Upper lobe of right lung (tissue), 1 donor: ENCODE measurements around the gene MEIOB. TPM values are rescaled to one million over a fixed set of nuclear protein-coding genes. Genes with fewer than 3 reads are reported as not detected.
"Not testable (repeated sequence)": the region's sequence is repeated elsewhere in the genome, so short reads cannot be mapped to it uniquely, and the experiment has no call there.

Experiments
- ATAC-seq: fragments of 200-7000 bp; cut with Tn5 transposase; one replicate; pipeline ENCODE4 v1.9.1; 2020; ENCODE audit warnings: mild to moderate bottlenecking, moderate library complexity
- DNase-seq: peaks from one replicate; pipeline ENCODE4 v3.0.0-alpha.2; 2020
- H3K27ac ChIP-seq: fragments of 200-600 bp; one replicate; pipeline ENCODE4 v1.8.0; 2022
- H3K27me3 ChIP-seq: fragments of 200-600 bp; one replicate; pipeline ENCODE4 v1.8.0; 2022; ENCODE audit warnings: mild to moderate bottlenecking
- H3K36me3 ChIP-seq: fragments of 200-600 bp; one replicate; pipeline ENCODE4 v1.8.0; 2022
- H3K4me1 ChIP-seq: fragments of 200-600 bp; one replicate; pipeline ENCODE4 v1.8.0; 2022
- H3K4me3 ChIP-seq: fragments of 200-600 bp; one replicate; pipeline ENCODE4 v1.8.0; 2022; ENCODE audit warnings: mild to moderate bottlenecking
- H3K9me3 ChIP-seq: fragments of 200-600 bp; one replicate; pipeline ENCODE4 v1.8.0; 2022
- intact Hi-C: fragments of 100-400 bp; cut with DNase I; formaldehyde crosslinking; loops from one replicate; pipeline ENCODE4 v1.11.0; 2022
- long read RNA-seq: library from polyadenylated mRNA; unstranded; transcript quantifications from one replicate; pipeline ENCODE4 v2.0.0, GENCODE V29; 2021
- total RNA-seq: library from RNA; stranded (reverse); fragmentation: NEBNext Ultra II Directional; extraction: Animal tissue kit (Norgen Biotek cat#: 25700); gene quantifications from one replicate; pipeline ENCODE4 v1.2.1, GENCODE V29; 2021
- TF ChIP-seq, protein P1 (sequence below): fragments of 200-600 bp; IDR thresholded peaks from one replicate; pipeline ENCODE4 v1.8.0; 2022; ENCODE audit warnings: antibody characterized with exemption
- donor health status: DM: no; HTN: yes; CAD: no; lungs with severe emphysema.

The MEIOB gene, protein sequence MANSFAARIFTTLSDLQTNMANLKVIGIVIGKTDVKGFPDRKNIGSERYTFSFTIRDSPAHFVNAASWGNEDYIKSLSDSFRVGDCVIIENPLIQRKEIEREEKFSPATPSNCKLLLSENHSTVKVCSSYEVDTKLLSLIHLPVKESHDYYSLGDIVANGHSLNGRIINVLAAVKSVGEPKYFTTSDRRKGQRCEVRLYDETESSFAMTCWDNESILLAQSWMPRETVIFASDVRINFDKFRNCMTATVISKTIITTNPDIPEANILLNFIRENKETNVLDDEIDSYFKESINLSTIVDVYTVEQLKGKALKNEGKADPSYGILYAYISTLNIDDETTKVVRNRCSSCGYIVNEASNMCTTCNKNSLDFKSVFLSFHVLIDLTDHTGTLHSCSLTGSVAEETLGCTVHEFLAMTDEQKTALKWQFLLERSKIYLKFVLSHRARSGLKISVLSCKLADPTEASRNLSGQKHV
- total RNA-seq = not detected
- long read RNA-seq = 0 reads

DNA sequence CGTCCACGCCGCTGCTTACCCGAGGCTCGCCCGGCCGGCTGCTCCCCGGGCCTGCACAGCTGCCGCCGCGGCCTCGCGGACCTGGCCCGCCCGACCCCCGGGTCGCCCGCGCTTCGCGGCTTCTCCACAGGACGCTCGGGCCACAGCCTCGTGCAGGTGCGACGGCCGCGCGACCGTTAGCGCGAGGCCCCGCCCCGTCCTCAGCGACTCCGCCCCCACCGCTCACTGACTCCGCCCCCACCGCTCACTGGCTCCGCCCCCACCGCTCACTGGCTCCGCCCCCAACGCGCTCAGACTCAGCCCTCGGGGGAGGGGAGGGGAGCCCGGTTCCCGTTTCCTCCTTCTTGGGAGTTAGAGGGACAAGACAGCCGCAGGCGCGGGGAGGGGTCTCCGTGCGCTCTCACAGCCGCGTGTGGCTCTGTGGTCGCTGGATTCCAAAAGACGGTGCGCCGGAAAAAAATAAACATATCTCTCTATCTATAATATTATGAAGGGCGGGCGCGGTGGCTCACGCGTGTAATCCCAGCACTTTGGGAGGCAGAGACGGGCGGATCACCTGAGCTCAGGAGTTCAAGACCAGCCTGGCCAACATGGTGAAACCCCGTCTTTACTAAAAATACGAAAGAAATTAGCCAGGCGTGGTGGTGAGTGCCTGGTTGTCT lies at the start of gene MEIOB:
Gene MEIOB, minus strand, starts transcription at position 191 of the 662 bp plus-strand sequence. CDS start 3,989 bp downstream, outside the sequence.
- Histone ChIP-seq H3K27ac (no peak within 1 kb of the TSS), H3K4me1 (no peaks in the 10 kb centered on the region), H3K36me3 (no peaks in the 10 kb centered on the region), H3K9me3 (no peaks in the 10 kb centered on the region), H3K27me3 (peaks cover 25% of the 10 kb centered on the region), H3K4me3 (peak within 1 kb of the TSS; percentile 21)
- DNase-seq = peak; percentile 70
- ATAC-seq = peak; percentile 93
- intact Hi-C loops = no loop called here
- TF ChIP-seq, protein P1, sequence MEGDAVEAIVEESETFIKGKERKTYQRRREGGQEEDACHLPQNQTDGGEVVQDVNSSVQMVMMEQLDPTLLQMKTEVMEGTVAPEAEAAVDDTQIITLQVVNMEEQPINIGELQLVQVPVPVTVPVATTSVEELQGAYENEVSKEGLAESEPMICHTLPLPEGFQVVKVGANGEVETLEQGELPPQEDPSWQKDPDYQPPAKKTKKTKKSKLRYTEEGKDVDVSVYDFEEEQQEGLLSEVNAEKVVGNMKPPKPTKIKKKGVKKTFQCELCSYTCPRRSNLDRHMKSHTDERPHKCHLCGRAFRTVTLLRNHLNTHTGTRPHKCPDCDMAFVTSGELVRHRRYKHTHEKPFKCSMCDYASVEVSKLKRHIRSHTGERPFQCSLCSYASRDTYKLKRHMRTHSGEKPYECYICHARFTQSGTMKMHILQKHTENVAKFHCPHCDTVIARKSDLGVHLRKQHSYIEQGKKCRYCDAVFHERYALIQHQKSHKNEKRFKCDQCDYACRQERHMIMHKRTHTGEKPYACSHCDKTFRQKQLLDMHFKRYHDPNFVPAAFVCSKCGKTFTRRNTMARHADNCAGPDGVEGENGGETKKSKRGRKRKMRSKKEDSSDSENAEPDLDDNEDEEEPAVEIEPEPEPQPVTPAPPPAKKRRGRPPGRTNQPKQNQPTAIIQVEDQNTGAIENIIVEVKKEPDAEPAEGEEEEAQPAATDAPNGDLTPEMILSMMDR = no peak

DNA sequence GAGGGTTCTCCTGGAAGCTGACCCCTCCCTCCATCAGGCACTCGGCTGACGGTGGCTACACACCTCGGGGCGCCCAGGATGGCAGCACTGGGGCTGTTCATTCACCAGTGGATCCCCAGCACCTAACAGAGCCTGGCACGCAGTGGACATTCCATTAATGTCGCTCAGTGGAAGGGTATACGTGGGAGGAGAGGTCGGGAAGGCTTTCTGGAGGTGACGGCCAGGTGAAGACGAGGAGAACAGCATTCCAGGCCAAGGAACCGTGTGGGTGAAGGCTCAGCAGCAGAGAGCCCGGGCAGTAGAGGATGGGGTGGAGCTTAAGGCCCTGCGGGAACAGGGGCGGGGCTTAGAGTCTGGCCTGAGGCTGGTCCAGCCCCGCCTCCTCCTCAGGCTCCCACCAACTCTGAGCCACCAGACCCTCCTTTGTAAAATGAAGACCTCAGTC lies 48.8 kb upstream of the MEIOB start:
- H3K36me3 ChIP-seq = no peaks in the 10 kb centered on the region
- ATAC-seq (peak; percentile 52), DNase-seq (peak; percentile 55)
- TF ChIP-seq, protein P1 = no peak
- H3K27ac ChIP-seq = no peak overlapping the region
- peaks cover 6% of the 10 kb centered on the region for H3K4me1 ChIP-seq
- intact Hi-C loops = loop anchor here (10.0 kb wide), 1 partner anchor 56 kb away; no protein-coding TSS in a partner anchor
- peaks cover 77% of the 10 kb centered on the region for H3K27me3 ChIP-seq
- H3K9me3 ChIP-seq = no peaks in the 10 kb centered on the region
- H3K4me3 ChIP-seq = no peak overlapping the region

DNA sequence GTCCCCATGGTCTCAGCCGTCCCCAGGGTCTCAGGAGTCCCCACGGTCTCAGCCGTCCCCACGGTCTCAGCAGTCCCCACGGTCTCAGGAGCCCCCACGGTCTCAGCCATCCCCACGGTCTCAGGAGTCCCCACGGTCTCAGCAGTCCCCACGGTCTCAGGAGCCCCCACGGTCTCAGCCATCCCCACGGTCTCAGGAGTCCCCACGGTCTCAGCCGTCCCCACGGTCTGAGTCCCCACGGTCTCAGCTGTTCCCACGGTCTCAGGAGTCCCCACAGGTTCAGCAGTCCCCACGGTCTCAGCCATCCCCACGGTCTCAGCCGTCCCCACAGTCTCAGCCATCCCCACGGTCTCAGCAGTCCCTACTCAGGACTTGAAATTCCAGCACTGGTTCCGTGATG lies 48.2 kb upstream of the MEIOB start:
- H3K4me3 ChIP-seq, H3K36me3 ChIP-seq, H3K4me1 ChIP-seq, ATAC-seq, H3K9me3 ChIP-seq, H3K27ac ChIP-seq, DNase-seq: not testable (repeated sequence)
- peaks cover 82% of the 10 kb centered on the region for H3K27me3 ChIP-seq
- intact Hi-C loops = loop anchor here (10.0 kb wide), 1 partner anchor 55 kb away; no protein-coding TSS in a partner anchor

DNA sequence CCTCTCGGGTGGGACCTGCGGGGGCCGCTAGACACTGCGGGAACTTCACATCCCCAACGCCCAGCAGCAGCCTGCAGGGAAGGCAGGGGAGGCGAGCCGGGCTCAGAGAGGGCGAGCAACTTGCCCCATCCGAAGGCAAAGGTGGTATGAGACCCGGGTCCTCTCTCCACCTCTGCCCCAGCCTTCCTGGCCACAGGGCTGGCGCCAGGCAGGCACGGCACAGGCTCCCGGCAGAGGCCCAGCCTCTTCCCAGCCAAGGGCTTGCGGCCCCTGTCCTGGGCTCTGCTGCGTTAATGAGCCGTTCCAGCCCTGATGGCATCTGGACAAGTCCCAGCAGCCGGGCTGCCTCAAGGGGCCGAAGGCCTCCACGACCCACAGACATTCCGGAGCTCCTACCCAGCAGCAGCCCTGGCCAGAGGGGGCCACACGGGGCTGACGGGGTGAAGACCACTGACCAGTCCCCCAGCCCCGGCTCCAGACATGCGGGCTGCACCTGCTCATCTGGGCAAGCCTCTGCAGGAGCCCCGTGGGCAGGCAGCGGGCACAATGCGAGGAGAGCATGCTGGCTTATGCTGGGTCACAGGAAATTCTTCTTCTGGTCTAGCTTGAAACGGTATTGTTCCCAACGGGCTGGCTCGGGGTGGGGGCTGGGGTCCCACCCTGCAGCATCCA lies 47.5 kb upstream of the MEIOB start:
- H3K27ac ChIP-seq = no peak overlapping the region
- H3K9me3 ChIP-seq = no peaks in the 10 kb centered on the region
- H3K27me3 ChIP-seq = peaks cover 84% of the 10 kb centered on the region
- intact Hi-C loops = no loop called here
- DNase-seq = peak; percentile 61
- ATAC-seq = no peak
- H3K4me1 ChIP-seq = peaks cover 6% of the 10 kb centered on the region
- no peaks in the 10 kb centered on the region for H3K36me3 ChIP-seq
- TF ChIP-seq, protein P1 = no peak
- H3K4me3 ChIP-seq = no peak overlapping the region

DNA sequence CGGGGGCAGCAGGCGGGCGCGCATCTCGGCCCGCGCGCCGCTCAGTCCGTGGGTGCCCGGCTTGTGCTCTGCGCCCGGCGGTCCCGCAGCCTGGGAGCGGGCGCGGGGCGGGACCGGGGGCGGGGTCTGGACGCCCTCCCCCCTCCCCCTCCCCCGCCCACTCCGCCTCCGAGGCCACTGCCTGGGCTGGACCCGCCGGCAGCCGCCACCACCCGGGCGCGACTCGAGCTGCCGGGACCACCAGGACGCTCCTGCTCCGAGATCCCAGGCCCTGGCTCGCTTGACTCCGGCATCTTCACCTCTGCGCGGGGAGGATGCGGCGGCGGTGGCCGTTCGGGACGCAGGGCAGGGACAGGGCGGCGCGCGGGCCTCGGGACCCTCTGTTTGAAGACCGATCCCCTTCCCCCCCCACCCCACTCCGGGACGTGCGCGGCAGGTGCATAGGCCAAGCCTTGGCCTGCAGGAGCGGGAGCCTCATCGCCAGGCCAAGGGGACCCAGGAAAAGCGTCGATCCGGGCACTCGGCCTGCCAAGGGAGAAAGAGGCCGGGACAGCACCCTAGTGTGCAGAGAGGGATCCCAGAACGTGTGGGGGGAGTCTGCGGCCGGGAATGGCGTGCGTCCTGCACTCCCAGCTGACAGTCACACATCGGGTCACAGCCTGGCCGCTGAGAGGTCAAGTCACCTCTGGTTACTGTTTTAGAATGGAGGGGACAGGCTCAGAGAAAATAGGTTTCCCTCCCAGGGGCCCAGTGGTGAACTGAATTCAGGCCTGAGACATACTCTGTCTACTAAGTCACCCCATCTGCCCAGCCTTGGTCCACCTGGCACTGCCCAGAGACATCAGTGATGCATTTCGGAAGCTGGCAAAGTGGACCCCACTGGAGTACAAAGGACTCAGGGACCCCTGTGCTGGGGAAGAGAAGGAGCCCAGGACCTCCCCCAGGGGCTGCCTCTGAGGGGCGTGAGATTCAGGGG lies 46.7 kb upstream of the MEIOB start, which contains the start of gene HS3ST6:
Gene HS3ST6, minus strand, starts transcription at position 65 of the 976 bp plus-strand sequence. CDS start 92 bp downstream, outside the sequence.
- H3K9me3 ChIP-seq = no peaks in the 10 kb centered on the region
- peaks cover 3% of the 10 kb centered on the region for H3K4me1 ChIP-seq
- intact Hi-C loops = no loop called here
- H3K27me3 ChIP-seq = peaks cover 86% of the 10 kb centered on the region
- TF ChIP-seq, protein P1 = no peak
- no peak within 1 kb of the TSS for H3K4me3 ChIP-seq
- H3K36me3 ChIP-seq = no peaks in the 10 kb centered on the region
- H3K27ac ChIP-seq = no peak within 1 kb of the TSS
- DNase-seq (no peak), ATAC-seq (no peak)
